SJSA1 (cell line): ENCODE results near the gene SSH2. TPM values are rescaled to one million over a fixed set of nuclear protein-coding genes. Genes with fewer than 3 reads are reported as not detected.

Source experiments
- DNase-seq, 2 experiments: peaks; one replicate each; pipeline ENCODE4 v3.0.0-alpha.2; 2015 to 2020; ENCODE audit warnings: low spot score in 2 of 2, low read depth in 1 of 2
- H3K27ac ChIP-seq: fragments of 250-450 bp; sonication (Bioruptor Pico); 2 replicates; pipeline ENCODE4 v1.5.1; 2020; ENCODE audit warnings: mild to moderate bottlenecking, moderate library complexity
- H3K27me3 ChIP-seq: fragments of 250-450 bp; sonication (Bioruptor Pico); replicated peaks from 2 replicates; pipeline ENCODE4 v1.5.1; 2020; ENCODE audit warnings: mild to moderate bottlenecking, moderate library complexity
- H3K36me3 ChIP-seq: fragments of 250-450 bp; sonication (Bioruptor Pico); 2 replicates; pipeline ENCODE4 v1.5.1; 2020; ENCODE audit warnings: mild to moderate bottlenecking
- H3K4me1 ChIP-seq: fragments of 250-450 bp; sonication (Bioruptor Pico); replicated peaks from 2 replicates; pipeline ENCODE4 v1.6.1; 2021; ENCODE audit warnings: mild to moderate bottlenecking
- H3K4me3 ChIP-seq: fragments of 250-450 bp; sonication (Bioruptor Pico); 2 replicates; pipeline ENCODE4 v1.5.1; 2020; ENCODE audit warnings: mild to moderate bottlenecking
- H3K9me3 ChIP-seq: fragments of 250-450 bp; sonication (Bioruptor Pico); replicated peaks from 2 replicates; pipeline ENCODE4 v1.5.1; 2020; ENCODE audit warnings: mild to moderate bottlenecking
- total RNA-seq: library from RNA; depleted of rRNA; stranded (reverse); fragments of >200 nt; shearing (Covaris generic); gene quantifications from 2 replicates; pipeline ENCODE4 v1.2.3, GENCODE V29; 2014; rRNA removed

SSH2 gene
- total RNA-seq, 1 experiment from 2014 or later: 12.9 TPM

- Histone ChIP-seq H3K27ac (no peak overlapping the region), H3K4me1 (peaks cover 3% of the 10 kb centered on the region; the same call in 1 of the 2 replicates), H3K4me3 (no peak overlapping the region), H3K27me3 (no peaks in the 10 kb centered on the region), H3K36me3 (peaks cover 76% of the 10 kb centered on the region), H3K9me3 (no peaks in the 10 kb centered on the region; the same call in 1 of the 2 replicates)
- DNase-seq: peak in 1 of 2 experiments; percentile 37
Measured at GRCh38 chr17:29577385-29578211, 352.4 kb downstream of the SSH2 start.

DNA sequence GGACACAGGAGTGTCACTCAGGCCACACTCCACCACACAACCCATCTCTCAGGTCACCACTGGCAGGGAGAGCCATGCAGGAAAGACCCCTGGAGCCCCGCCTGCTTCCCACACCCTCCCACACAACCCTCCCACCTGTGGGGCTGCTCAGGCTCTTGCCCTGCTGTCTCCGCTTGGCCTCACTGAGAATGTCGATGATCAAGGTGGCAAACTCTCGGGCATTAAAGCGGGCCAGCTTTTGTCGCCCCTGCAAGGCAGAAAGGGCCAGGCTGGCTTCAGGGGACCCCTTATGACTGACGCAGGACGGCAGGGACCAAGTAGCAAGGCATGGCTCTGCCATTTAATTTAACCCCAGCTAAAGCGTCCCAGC, 353.0 kb downstream of the SSH2 start:
- no peak overlapping the region for H3K27ac ChIP-seq
- peaks cover 75% of the 10 kb centered on the region for H3K36me3 ChIP-seq
- DNase-seq: peak in 1 of 2 experiments; percentile 35

DNA sequence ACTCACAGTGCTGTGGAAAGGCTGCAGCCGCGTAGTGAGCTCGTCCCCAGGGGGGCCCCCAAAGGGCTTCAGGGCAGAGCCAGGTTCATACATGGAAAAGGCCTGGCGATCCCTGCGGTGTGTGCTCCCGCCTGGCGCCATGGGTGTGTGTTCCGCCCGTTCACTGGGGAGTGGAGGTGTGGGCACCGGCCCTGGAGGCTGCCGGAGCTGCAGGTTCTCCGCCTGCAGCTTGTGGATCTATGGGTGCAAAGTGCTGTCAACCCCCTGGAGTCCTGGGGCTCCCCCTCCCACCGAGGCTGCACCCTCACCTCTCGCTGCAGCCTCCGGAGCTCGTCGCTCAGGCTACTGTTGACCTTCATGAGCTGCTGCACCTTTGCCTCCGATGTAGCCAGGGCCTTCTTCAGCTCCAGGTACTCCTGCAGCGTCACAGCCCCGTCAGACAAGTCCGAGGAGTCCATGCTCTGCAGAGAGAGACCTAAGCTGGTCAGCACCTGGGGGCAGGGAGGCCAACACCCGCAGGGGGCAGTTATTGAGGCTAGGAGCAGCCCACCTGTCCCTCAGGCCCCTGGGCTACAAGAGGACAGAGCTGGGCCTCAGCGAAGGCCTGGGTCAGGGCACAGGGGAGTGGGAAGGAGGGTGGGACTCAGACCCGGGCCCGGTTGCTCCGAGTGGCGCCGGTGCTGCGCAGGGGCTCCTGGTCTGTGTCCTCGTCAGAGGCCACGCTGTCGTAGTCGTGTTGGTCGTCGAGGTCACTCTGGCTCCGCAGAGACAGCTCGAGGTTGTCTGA, 353.6 kb downstream of the SSH2 start:
- H3K27ac ChIP-seq: no peak overlapping the region

More for the DNA sequence above, 353.0 kb downstream of the SSH2 start:
- H3K9me3 ChIP-seq: no peaks in the 10 kb centered on the region; the same call in 1 of the 2 replicates
- no peak overlapping the region for H3K4me3 ChIP-seq
- no peaks in the 10 kb centered on the region for H3K27me3 ChIP-seq
- peaks cover 3% of the 10 kb centered on the region; the same call in 1 of the 2 replicates for H3K4me1 ChIP-seq

More for the DNA sequence above, 353.6 kb downstream of the SSH2 start:
- Histone ChIP-seq H3K9me3 (no peaks in the 10 kb centered on the region; the same call in 1 of the 2 replicates), H3K27me3 (no peaks in the 10 kb centered on the region), H3K4me3 (no peak overlapping the region), H3K36me3 (peaks cover 76% of the 10 kb centered on the region), H3K4me1 (peaks cover 3% of the 10 kb centered on the region; the same call in 1 of the 2 replicates)
- peak in 1 of 2 experiments; percentile 37 for DNase-seq

Other genes starting within 250 kb of the SSH2 start
- gene EFCAB5, start 11.4 kb upstream of the SSH2 start, total RNA-seq: 0.16 TPM in 1 of 2 replicates, not detected in the other
- gene NSRP1, start 186.6 kb upstream of the SSH2 start, total RNA-seq: 10.9 and 15.9 TPM in 2 replicates